ENCODE results near the gene DUSP1. TPM values are rescaled to one million over a fixed set of nuclear protein-coding genes. Genes with fewer than 3 reads are reported as not detected.

Gene DUSP1
- total RNA-seq, 1 donor from 2014 or later, result 72.0 TPM

DNA sequence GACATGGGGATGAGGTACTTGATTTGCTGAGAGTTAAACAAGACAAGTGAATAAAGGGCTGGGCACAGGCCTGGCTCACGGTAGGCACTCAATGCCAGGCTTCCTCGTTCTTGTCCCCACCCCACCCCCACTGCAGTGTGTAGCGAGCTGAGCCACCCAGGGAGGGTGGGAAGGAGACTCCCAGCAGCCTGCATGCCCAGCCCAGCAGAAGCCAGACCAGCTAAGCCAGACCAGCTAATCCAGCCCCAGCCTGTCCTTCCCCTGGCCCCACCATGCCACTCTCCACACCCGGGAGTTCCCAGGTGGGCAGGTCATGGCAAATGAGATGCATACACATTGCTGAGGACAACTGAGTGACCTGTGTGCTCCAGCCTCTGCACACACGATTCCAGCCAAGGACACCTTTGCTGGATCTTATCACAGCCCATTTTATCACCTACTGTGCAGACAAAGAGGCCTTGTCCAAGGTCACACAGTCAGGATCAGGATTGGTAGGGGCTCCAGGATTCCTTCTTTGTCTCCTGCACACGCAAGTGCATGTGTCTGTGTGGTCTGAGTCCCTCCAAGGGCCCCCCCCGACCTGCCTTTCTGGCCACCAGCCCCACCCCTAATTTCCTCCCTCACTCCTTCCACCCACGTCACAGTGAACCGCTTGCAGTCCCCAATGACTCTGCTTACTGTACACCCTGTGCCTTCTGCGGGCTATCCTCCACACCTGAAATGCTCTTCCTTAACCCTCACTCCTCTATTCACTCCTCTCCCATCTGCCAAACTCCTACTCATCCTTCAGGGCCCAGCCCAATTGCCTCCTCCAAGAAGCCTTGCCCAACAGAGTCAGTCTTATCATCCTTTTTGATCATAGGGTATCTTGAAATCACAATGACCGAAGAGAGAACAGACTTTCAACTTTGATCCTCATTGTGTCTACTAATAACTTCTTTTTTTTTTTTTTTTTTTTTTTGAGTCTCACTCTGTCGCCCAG, 26.6 kb downstream of the DUSP1 start:
- DNase-seq (ENCODE audit: low read depth, low spot score), result no peak

DNA sequence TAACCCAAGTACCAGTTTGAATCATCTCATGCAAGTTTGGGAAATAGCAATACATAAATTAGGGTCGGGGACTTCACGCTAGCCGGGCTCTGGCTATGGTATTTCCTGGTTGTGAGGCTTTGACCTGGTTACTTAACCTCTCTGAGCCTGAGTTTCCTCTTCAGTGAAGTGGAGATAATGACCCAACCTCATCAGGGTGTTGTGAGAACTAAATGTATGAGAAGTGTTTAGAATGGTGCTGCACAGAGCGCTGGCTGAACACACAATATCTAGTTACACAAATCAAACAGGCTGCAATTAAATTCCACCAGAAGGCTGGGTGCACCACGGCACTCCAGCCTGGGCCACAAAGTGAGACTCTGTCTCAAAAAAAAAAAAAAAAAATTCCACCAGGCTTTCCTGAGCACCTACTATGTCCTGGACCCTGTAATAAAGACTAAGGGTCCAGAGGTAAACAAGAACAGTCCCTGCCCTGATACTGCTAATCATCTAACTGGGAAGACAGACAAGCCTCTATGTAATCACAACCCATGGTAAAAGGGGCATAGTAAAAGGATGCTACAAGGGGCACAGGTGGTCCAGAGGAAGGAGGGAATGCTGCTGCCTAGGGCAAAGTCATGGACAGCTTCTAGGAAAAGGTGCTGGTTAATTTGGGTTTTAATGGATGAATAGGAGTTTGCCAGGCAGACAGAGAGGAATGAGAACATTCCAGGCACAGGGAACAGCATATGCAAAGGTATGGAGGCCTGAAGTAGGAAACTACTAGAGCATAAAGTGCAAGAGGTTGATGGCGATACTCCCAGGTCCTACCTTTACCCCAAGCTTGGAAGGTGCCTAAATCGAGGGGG, 27.7 kb downstream of the DUSP1 start:
- no peak for DNase-seq (ENCODE audit: low read depth, low spot score)

DNA sequence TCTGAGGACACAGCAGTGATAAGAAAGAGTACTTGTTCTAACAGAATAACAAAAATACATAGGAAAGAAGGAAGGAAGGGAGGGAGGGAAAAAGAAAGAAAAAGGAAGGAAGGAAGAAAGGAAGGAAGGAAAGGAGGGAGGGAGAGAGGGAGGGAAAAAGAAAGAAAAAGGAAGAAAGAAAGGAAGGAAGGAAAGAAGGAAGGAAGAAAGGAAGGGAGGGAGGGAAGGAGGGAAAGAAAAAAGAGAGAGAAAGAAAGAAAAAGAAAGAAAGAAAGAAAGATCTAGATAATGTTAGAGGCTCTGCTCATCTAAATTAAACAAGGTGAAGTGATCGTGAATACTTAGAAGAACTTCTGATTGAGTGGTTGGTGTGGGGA, 29.8 kb downstream of the DUSP1 start:
- DNase-seq (ENCODE audit: low read depth, low spot score), result no peak

DNA sequence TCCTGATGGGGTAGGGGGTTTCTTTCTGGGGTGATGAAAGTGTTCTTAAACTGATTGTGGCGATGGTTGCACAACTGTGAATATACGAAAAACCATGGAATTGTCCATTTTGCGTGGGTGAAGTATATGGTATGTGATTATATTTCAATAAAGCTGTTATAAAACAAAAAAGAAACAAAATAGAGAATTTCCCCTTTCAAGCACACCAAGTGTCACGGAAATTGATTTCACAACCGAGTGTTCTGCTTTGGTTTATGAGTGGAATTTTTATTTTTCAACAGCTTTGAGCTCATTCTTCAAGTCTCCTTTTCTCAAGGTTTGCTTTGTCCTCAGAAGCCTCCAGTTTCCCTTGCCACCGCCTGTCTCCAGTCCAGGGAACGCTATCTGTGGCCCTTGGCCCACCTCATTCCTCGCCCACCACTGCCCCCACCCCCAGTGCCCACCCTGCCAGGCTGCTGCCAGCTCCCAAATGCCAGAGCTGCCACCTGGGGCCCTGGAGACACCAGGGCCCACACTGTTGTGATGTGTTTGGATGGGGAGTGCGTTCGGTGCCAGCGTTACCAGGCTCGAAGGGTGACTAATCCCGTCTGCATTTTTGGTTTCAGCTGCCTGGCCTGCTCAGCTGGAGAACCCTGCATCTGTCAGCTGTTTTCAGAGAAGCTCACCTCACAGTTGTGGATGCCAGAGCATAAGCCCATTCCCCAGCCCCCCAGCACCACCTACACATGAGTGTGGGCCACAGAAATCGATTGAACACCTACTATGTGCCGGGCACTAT, 30.4 kb downstream of the DUSP1 start:
- no peak for DNase-seq (ENCODE audit: low read depth, low spot score)

DNA sequence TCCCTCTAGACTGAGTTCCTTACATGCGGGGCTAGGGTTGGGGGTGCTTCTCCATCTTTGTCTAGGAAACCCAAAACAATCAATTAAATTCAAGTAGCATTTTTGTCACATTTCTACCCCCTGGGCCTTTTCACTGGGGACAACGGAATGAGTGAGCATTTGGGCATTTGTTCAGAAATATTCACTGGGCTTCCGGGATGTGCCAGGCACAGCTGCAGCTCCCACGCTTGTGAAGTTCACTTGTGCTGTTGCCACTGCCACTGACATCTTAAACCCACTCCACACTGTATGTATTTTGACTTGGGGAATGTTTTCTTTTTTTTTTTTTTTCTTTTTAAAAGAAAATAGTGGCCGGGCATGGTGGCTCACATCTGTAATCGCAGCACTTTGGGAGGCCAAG, 31.6 kb downstream of the DUSP1 start:
- DNase-seq (ENCODE audit: low read depth, low spot score), result no peak

DNA sequence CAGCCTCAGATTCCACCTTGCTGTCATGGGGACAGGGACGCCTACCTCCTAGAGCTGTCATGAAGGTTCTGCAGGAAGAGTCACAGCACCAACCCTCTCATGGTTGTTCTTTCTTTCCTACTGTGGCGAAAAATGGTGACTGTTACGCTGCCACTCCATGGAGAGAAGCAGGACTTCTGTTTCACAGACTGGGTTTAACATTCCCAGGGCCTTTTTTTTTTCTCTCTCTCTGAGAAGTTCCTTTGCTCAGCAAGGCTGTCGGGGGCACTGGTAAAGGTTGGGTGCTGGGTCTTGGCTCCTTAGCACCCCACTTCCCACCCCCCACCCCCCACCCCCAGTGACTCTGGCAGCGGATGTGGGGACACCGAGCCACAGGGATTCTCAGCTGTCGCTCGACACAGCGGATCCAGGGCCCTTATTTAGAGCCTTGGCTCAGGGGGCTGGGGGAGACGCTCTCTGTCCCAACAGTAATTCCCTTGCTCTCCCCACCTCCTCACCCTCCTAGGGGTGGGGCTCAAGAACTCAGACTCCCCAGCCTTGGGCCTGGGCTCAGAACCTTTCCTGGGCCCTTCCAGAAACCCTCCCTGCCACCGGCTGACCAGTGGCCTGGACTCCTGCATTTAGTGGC, 34.4 kb downstream of the DUSP1 start:
- no peak for DNase-seq (ENCODE audit: low read depth, low spot score)

DNA sequence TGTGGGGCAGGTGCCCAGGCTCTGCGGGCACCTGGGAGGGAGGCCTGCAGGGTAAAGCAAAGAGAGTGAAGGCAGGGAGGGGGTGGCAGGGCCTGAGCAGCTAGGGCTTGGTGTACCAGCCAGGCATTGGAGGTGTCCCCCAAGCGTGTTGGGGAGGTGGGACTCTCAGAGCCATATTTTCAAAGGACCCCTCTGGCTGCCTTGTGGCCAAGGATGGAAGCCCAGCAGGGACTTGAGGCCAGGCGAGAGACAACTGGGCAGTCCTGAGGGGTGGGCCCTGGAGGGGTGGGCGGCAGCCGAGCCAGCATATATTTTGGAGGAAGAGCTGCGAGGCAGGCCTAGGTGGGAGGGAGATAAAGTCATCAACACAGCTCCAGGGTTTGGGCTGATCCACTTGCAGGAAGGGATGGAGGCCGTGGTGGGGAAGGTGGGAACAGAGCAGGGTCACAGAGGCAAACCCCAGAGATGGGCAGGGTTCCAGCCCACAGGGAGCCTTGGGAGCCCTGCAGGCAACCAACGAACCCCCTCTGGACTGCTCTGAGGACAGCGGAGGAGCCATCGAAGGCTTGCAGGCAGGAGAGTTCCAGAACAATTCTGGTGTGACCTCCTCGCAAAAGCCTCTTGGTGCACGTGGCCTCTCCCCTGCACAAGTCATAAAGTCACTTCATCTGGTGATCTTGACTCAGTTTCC, 35.7 kb downstream of the DUSP1 start:
- DNase-seq (ENCODE audit: low read depth, low spot score), result no peak

DNA sequence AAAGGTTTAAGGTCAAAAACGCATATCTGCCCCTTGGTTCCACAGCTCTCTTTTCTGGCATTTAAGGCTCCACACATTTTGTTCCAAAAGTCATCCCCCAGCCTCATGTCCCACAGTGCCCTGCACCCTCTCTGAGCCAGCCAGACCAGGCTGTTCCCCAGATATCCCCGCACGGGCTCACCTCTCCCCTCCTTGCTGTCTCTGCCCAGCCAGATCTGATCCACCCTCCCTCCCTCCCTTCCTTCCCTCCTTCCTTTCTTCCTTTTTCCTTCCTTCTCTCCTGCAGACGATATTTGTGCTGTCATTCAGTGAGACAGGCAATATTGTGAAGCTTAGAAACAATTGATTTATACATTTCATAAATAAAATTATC, 37.0 kb downstream of the DUSP1 start:
- DNase-seq (ENCODE audit: low read depth, low spot score), result no peak

DNA sequence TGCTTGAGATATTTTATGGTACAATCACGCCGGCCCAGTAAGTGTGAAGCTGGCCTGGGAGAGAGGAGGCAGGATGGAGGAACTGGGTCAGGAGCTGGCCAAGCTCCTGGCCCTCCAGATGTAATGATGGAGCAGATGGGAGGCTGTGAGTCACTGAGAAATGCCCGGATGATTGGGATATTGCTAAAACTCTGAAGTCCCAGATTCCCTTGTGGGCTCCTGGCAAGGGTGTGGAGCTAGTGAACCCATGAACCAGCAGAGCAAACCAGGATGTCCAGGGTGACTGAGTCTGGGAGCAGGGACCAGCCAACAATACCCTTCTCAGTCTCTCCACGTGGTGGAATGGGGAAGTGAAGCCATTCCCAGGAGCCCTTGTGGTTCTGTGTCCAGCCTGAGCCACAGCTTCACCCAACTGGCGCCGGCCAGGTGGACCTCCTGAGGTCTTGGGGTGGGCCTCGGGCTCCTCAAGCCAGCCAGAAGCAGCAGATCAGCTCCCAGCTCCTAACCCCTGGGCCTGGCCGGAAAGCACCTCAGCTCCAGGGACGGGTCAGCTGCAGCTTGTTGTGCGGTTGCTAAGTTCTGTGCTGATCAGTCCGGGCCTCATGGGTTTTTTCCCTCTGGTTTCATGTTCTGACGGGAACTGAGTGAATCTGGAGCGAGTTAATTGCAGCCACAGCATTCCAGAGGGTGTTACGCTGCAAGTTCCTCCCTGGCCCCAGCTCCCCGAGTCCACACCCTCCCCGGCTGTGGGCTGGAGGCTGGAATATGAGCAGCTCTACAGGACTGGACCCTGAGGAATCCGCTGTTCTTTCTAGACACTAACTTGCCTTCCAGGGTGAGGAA, 37.6 kb downstream of the DUSP1 start:
- peak; percentile 32 for DNase-seq (ENCODE audit: low read depth, low spot score)

DNA sequence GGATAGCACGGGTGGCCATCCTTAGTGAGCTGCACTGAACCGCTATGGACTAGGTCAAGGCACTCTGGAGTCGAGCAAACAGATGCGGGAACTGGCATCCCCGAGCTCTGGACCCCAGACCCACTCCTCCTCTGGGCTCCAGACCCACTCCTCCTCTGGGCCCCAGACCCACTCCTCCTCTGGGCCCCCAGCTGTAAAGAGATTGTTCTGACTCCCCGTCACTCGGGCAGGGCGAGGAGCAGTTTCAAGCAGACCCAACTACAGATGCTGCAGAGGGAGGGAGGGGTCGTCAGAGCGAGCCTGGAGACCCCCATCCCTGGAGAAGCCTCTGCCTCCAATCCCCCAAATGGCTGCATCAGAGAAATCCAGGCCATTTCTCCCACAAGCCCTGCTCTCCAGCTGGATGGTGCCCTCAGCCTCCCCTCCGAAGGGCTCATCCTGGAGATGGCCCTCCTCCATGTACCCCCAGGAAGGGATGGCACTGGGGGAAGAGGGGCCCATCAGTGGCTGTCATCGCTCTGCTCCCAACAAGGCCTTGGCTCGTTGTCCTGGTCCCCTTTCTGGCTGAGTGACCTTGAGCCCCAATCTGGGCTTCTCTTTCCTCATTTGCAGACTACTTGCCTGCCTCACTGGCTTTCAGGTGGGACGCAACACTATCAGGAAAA, 38.7 kb downstream of the DUSP1 start:
- no peak for DNase-seq (ENCODE audit: low read depth, low spot score)

DNA sequence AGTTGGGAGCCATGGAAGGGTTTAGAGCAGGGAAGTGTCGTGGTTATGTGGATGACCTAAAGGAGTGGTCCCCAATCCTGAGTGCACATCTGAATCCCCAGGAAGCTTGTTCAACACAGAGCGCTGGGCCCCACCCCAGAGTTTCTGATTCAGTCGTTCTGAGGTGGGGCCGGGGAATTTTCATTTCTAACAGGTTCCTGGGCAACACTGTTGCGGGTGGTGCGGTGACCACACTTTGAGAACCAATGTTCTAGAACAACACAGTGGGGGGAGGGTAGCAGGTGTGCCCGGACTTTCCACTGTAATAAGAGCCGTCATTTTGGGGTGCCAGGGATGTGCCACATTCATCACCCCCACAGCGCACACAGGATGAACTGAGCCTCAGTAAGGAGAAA, 39.3 kb downstream of the DUSP1 start:
- DNase-seq (ENCODE audit: low read depth, low spot score), result no peak

DNA sequence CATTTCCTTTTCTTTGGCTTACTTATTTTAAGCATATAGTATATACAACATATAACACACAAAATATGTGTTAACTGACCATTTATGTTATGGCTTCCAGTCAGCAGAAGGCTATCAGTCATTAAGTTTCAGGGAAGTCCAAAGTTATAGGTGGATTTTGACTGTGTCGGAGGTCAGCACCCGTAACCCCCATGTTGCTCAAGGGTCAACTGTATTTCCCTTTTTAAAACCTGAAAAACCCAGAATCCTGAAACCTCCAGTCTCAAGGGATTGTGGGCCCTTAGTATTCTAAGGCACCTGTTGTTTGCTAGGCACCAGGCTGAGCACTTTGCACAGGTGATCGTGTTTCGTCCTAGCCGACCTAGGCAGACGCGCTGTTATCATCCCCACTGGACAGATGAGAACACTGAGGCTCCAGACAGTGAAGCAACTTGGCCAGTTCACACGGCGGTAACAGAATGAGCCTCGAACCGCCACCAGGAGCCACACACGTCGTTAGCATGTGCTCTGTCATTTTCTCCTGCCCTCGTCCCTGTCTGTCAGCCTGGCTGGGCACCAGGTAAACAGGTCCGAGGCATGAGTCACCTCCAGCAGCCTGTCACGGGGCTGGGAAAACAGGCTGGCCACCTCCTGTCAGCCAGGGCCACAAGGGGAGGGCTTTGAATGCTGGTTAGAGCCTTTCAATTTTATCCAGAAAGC, 39.9 kb downstream of the DUSP1 start:
- DNase-seq (ENCODE audit: low read depth, low spot score), result no peak

DNA sequence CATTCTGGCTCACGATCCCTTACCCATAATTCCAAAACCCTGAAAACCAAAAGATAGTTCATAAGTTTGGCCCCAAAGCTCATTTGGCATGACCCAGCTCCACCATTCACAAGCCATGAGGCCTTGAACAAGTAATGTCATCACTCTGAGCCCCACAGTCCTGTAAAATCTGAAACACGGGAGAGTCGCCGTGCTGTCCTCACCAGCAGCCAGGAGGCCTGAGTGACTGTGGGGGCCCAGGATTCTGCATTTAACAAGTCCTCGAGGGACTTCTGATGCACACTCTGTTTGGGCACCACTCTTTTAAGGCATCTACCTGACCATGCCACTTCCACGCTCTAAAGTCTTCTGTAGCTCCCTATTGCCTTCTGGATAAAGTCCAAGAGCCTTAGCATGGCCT, 40.8 kb downstream of the DUSP1 start:
- no peak for DNase-seq (ENCODE audit: low read depth, low spot score)

DNA sequence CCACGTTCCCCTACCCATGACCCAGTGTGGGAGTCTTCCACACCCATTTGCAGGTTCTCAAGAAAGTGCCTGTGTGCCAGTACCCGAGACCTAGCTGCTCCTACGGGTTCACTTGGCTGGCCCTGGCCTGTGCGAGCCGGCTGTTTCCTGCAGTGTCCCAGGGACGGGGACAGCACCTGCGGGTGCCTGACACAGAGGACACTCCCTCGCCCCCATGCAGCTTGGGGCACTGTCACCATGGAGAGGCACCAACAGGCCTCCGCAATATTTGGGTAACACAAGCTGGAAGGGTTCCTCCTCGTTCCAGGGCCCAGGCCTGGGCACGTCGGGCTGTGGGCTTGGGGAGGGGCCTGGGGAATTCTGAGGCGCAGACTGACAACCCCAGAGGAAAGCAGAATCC, 41.4 kb downstream of the DUSP1 start:
- DNase-seq (ENCODE audit: low read depth, low spot score), result no peak

DNA sequence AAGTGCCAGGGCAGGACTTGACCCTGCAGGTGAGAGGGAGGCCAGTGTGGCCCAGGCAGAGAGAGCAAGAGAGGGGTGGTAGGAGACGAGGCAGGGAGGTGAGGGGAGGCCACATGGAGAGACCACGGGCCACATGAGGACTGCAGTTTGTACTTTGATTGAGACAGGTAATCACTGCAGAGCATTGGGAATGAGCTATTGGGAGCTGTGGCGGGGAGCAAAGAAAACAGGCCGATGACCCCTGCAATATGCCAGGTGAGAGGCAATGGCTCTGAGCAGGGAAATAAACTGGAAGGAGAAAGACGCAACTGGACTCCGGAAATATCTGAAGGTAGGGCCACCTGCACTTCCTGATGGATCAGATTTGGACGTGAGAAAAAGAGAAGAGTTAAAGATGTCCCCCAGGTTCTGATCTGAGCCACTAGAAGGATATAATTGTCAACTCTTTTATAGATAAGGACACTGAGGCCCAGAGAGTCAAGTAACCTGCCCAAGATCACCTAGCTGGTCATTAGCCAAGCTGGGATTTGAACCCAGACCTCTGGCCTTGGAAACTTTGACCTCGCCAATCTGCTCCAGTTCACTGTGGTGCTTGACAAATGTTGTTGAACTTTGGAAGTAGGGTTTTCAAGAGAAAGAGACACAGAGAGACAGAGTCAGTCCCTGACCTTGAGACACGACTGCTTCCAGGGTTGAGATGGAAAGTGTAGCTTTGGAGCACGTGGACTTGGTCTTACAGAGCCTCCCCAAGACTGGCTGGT, 42.3 kb downstream of the DUSP1 start:
- no peak for DNase-seq (ENCODE audit: low read depth, low spot score)

DNA sequence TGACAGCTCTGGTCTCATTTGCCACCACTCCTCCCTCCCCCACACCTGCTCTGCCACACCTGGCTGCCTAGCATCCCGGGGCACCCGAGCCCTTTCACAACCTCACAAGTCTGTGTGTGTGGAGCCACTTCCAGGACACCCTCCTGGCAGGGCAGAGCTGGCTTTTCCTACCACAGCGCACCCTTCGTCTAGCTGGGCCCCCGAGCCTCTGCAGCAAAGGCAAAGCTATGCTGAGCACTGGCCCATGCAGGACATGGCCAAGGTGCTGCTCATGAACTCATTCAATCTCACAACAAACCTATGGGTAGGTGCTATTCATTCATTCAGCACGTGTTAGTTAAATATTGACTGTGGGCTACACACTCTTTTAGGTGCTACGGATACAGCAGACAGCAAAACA, 43.4 kb downstream of the DUSP1 start:
- DNase-seq (ENCODE audit: low read depth, low spot score), result no peak

DNA sequence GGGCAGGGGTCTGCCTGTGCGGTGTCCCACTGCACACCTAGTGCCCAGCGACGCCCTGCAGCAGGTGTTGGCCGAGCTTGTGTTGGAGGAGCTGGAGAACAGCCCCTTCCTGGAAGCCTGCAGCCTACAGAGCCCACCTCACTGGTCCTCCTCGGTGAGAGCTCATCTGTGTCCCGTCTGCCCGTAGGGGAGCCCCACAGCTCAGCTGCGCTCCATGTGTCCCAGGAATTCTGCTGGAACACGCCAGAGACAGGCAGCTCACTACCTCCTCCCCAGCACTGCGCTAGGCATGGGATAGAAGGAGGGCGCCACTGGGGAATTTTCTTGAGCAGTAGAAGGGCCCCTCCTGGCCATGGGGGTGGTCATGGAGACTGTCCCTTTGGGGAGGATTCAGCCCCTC, 44.0 kb downstream of the DUSP1 start:
- no peak for DNase-seq (ENCODE audit: low read depth, low spot score)

DNA sequence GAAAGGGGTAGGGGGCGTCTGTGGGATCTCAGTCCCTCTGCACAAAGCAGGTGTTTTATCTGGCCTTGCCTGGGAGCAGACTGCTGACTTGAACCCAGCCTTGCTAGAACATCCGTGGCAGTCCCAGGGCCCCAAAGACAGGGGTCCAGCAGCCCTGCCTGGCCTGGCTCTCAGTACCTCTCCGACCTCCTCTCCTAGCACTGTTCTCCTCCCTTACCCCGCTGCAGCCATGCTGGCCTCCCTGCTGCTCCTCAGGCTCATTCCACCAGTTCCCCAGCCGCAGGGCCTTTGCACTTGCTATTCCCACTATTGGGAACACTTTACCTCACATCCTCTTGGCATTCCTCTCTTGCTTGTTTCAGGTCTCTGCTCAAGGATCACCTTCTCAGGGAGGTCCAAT, 45.2 kb downstream of the DUSP1 start:
- DNase-seq (ENCODE audit: low read depth, low spot score), result no peak
